Esophagus muscularis mucosa (tissue), 4 donors: ENCODE results near the gene WNT1.

Experiments used
- CTCF ChIP-seq, 3 experiments: fragments of 200-600 bp in 2 of 3; fragments of 450-650 bp in 1 of 3; sonication (generic) in 2 of 3; IDR thresholded peaks; one replicate each; pipeline ENCODE4 v1.5.1; 2017 to 2019; ENCODE audit warnings: antibody characterized with exemption in 3 of 3, mild to moderate bottlenecking in 2 of 3, moderate library complexity in 1 of 3
- EP300 ChIP-seq: sonication (generic); formaldehyde crosslinking; IDR thresholded peaks from one replicate; pipeline ENCODE4 v1.6.1; 2017; ENCODE audit warnings: antibody characterized with exemption
- POLR2A ChIP-seq: fragments of 450-650 bp; IDR thresholded peaks from one replicate; pipeline ENCODE4 v1.6.1; 2017; ENCODE audit warnings: antibody characterized with exemption, moderate library complexity, mild to moderate bottlenecking, low read depth
- POLR2AphosphoS5 ChIP-seq, 2 donors: sonication (generic); formaldehyde crosslinking; IDR thresholded peaks; one replicate each; pipeline ENCODE4 v1.6.1; 2017; ENCODE audit warnings: antibody characterized with exemption in 2 of 2

- no peak for TF ChIP-seq EP300
- TF ChIP-seq POLR2A, result no peak
- TF ChIP-seq CTCF (IDR thresholded peaks at IDR 0.05), result no peak
- no peak for TF ChIP-seq POLR2AphosphoS5 (IDR thresholded peaks at IDR 0.05)
Observed at GRCh38 chr12:49012739-49013138, 34.6 kb downstream of the WNT1 start.
